ENCODE measurements around the gene TOM1L2.

TOM1L2 gene

DNA sequence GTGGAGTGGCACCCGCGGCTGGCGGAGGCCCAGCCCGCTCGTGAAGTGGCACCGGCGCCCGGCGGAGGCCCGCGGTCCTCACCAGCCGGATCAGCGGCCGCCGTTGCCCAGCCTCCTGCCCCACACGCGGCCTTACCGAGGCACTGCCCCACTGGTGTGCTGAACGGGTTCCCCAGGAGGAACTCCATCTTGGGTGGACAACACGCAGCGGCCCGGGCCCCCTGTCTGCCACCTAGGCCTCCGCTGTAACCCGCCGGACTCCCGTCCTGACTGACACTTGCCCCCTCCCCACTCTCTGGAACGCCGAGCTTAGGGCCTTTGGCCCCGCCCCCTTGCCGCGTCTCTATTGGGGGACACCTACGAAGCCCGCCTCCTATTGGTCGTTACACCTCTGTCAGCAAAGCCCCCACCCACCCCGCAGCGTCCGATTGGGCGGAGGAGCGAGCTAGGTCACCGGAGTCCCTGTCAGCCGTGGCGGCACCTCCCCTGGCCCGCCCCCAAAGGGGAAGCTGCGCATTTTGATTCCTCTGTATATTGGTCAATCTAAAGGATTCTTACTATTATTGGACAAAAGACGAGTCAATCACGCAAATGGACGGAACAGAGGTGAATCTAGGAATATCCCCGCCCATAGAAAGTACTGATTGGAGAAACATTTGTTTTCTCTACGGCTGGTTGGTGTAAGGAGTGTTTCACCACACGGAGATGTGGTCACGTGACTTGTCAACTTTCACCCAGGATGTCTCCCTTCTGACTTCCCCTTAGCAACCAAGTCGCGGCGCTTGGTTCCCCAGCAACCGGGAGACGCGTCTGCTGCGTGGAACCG, at the start of gene TOM1L2, which contains the start of gene DRC3:
TSS of gene TOM1L2 (minus strand) at position 275 of the 826 bp plus-strand sequence. CDS start at position 188, 87 bp downstream.
TSS of gene DRC3 (plus strand) at position 737 of the 826 bp plus-strand sequence. CDS start 4,737 bp downstream, outside the sequence.
- TF ChIP-seq ELF4 (IDR thresholded peaks at IDR 0.05) (0 out of 2 replicates have a peak, but pooled peaks have one; percentile 38), HDGF (IDR thresholded peaks at IDR 0.05; ENCODE audit: borderline replicate concordance) (peak; percentile 72; the same call in 1 of the 2 replicates), CTBP1 (IDR thresholded peaks at IDR 0.05; ENCODE audit: borderline replicate concordance) (no peak), FOXA1 (IDR thresholded peaks at IDR 0.05) (no peak), ZNF384 (IDR thresholded peaks at IDR 0.05) (no peak), FOXM1 (IDR thresholded peaks at IDR 0.05; ENCODE audit: borderline replicate concordance) (no peak), TARDBP (IDR thresholded peaks at IDR 0.05) (no peak), L3MBTL2 (conservative IDR thresholded peaks at IDR 0.05) (peak; percentile 36; the same call in 1 of the 2 replicates), NFRKB (IDR thresholded peaks at IDR 0.05) (no peak), FOXK2 (IDR thresholded peaks at IDR 0.05) (no peak), SUZ12 (IDR thresholded peaks at IDR 0.05) (no peak), SP1 (IDR thresholded peaks at IDR 0.05) (peak; percentile 97), ARNT (IDR thresholded peaks at IDR 0.05) (no peak), BHLHE40 (IDR thresholded peaks at IDR 0.05; ENCODE audit: borderline replicate concordance) (no peak), LEF1 (IDR thresholded peaks at IDR 0.05; ENCODE audit: borderline replicate concordance) (no peak)
- TF ChIP-seq, protein P1, sequence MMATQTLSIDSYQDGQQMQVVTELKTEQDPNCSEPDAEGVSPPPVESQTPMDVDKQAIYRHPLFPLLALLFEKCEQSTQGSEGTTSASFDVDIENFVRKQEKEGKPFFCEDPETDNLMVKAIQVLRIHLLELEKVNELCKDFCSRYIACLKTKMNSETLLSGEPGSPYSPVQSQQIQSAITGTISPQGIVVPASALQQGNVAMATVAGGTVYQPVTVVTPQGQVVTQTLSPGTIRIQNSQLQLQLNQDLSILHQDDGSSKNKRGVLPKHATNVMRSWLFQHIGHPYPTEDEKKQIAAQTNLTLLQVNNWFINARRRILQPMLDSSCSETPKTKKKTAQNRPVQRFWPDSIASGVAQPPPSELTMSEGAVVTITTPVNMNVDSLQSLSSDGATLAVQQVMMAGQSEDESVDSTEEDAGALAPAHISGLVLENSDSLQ (IDR thresholded peaks at IDR 0.05) = peak; percentile 100
- peak; percentile 99 for DNase-seq (ENCODE audit: extremely low spot score)
- CTCF ChIA-PET = interaction anchor here (0.6 to 1.0 kb wide), 5 partner anchors 12 to 641 kb away, joined by 3 to 4 read pairs (median 3); no protein-coding TSS in a partner anchor
- POLR2A ChIA-PET = interaction anchor here (0.6 to 2.9 kb wide), 18 partner anchors 9 to 136 kb away, joined by 3 to 16 read pairs (median 4); partner anchors contain the start of gene SREBF1

DNA sequence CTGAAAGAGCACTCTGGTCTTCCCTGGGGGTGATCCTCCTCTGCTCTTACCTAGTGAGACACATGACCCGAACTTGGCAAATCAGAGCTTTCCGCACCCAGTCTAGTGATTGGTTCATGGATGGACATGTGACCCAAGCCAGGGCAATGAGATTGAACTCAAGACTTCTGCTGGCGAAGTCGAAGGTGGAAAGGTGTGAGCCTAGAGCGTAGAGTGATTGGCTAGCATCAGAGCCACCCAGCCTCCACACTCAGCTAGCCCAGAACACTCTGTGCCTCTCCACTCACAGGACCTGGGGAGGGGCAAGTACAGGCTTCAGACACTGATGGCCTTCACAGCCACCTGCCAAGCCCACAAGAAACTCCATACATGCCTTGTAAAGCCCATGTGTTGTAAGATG, 49.2 kb upstream of the TOM1L2 start:
- DNase-seq (ENCODE audit: extremely low spot score) = no peak
- POLR2A ChIA-PET = no interaction called here
- CTCF ChIA-PET = no interaction called here
- no peak for TF ChIP-seq HDGF (IDR thresholded peaks at IDR 0.05; ENCODE audit: borderline replicate concordance)
- no peak for TF ChIP-seq ELF4 (IDR thresholded peaks at IDR 0.05)
- no peak for TF ChIP-seq L3MBTL2 (conservative IDR thresholded peaks at IDR 0.05)

DNA sequence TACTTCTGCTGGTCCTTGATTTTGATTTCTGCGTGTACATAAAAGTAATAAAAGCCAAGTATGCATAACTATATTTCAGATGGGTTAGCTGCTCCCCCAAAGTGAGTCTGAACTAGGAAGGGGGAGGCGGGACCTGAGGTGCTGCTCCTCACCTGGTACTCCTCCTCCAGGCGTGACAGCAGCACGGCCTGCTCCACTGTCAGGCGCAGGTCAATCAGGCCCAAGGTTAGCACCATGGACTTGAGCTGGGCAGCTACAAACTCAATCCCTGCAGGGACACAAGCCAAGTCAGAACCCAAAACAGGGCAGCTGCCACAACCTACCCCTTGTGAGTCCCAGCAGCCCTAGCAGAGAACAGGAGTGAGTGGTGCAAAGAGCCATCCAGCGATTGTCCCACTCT, 48.8 kb upstream of the TOM1L2 start:
- ChIA-PET POLR2A (no interaction called here), CTCF (interaction anchor here (1.0 kb wide), 1 partner anchor 12 kb away, joined by 4 read pairs; no protein-coding TSS in a partner anchor)
- no peak for DNase-seq (ENCODE audit: extremely low spot score)
- no peak for TF ChIP-seq SP1 (IDR thresholded peaks at IDR 0.05)
- TF ChIP-seq NFRKB (IDR thresholded peaks at IDR 0.05) = no peak
- TF ChIP-seq ZNF384 (IDR thresholded peaks at IDR 0.05) = no peak
- TF ChIP-seq TARDBP (IDR thresholded peaks at IDR 0.05) = no peak
- no peak for TF ChIP-seq FOXM1 (IDR thresholded peaks at IDR 0.05; ENCODE audit: borderline replicate concordance)
- no peak for TF ChIP-seq L3MBTL2 (conservative IDR thresholded peaks at IDR 0.05)
- no peak for TF ChIP-seq HDGF (IDR thresholded peaks at IDR 0.05; ENCODE audit: borderline replicate concordance)
- no peak for TF ChIP-seq CTBP1 (IDR thresholded peaks at IDR 0.05; ENCODE audit: borderline replicate concordance)
- TF ChIP-seq ELF4 (IDR thresholded peaks at IDR 0.05) = no peak
- TF ChIP-seq BHLHE40 (IDR thresholded peaks at IDR 0.05; ENCODE audit: borderline replicate concordance) = no peak
- TF ChIP-seq FOXK2 (IDR thresholded peaks at IDR 0.05) = no peak
- no peak for TF ChIP-seq FOXA1 (IDR thresholded peaks at IDR 0.05)

DNA sequence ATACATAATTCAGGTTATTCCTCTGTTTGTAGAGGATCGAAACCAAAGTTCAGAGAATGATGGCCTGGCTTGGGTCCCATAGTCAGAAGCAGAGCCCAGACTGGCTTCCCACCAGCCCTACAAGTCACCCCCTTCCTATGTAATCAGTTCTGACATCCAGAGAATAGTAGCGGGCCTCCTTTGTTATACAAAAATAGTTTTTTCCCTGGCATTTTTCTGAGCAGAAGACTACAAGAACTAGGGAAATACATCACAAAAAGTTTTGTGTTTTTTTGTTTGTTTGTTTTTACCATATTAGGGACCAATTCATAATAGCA, 47.6 kb upstream of the TOM1L2 start:
- CTCF ChIA-PET = interaction anchor here (1.0 kb wide), 1 partner anchor 13 kb away, joined by 4 read pairs; no protein-coding TSS in a partner anchor
- POLR2A ChIA-PET = no interaction called here
- no peak for DNase-seq (ENCODE audit: extremely low spot score)
- TF ChIP-seq TARDBP (IDR thresholded peaks at IDR 0.05) (no peak), LEF1 (IDR thresholded peaks at IDR 0.05; ENCODE audit: borderline replicate concordance) (no peak), FOXA1 (IDR thresholded peaks at IDR 0.05) (no peak), FOXM1 (IDR thresholded peaks at IDR 0.05; ENCODE audit: borderline replicate concordance) (no peak), L3MBTL2 (conservative IDR thresholded peaks at IDR 0.05) (no peak), ARNT (IDR thresholded peaks at IDR 0.05) (no peak), BHLHE40 (IDR thresholded peaks at IDR 0.05; ENCODE audit: borderline replicate concordance) (no peak), NFRKB (IDR thresholded peaks at IDR 0.05) (no peak), SP1 (IDR thresholded peaks at IDR 0.05) (no peak), ELF4 (IDR thresholded peaks at IDR 0.05) (no peak), ZNF384 (IDR thresholded peaks at IDR 0.05) (no peak), HDGF (IDR thresholded peaks at IDR 0.05; ENCODE audit: borderline replicate concordance) (no peak), CTBP1 (IDR thresholded peaks at IDR 0.05; ENCODE audit: borderline replicate concordance) (no peak), SUZ12 (IDR thresholded peaks at IDR 0.05) (no peak), FOXK2 (IDR thresholded peaks at IDR 0.05) (no peak)
- TF ChIP-seq, protein P1 (IDR thresholded peaks at IDR 0.05) = no peak

DNA sequence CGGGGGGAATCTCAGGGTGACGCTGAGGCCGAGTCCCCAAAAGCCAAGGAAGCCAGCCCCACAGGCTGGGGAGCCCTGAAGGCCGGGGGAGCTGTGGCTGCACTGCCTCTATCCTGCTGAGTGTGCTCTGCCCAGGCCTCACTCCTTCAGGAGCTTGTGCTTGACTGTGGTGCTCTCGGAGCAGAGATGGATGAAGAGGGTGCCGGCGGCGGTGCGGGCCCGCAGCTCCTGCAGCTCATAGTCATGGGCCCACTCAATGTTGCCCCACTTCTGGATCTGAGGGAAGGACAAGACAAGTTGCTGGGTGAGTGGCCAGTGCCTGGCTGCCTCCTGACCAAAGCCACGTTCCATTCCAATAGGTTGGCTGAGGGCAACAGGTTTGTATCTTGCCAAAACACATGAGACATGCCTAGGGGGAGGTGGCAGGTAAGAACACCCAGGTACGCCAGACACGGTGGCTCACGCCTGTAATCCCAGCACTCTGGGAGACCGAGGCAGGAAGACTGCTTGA, 46.3 kb upstream of the TOM1L2 start:
- POLR2A ChIA-PET = no interaction called here
- CTCF ChIA-PET = no interaction called here
- DNase-seq (ENCODE audit: extremely low spot score) = no peak
- no peak for TF ChIP-seq ARNT (IDR thresholded peaks at IDR 0.05)
- TF ChIP-seq, protein P1 (IDR thresholded peaks at IDR 0.05) = no peak
- TF ChIP-seq LEF1 (IDR thresholded peaks at IDR 0.05; ENCODE audit: borderline replicate concordance) = no peak
- TF ChIP-seq HDGF (IDR thresholded peaks at IDR 0.05; ENCODE audit: borderline replicate concordance) = no peak
- no peak for TF ChIP-seq ZNF384 (IDR thresholded peaks at IDR 0.05)
- TF ChIP-seq CTBP1 (IDR thresholded peaks at IDR 0.05; ENCODE audit: borderline replicate concordance) = no peak
